Amniotic stem cell (primary cell): Measurements from ENCODE around the gene SLC6A12.

Experiments
- DNase-seq: peaks from one replicate; lab custom pipeline; 2025; lab: John Stamatoyannopoulos, UW

Gene SLC6A12

DNA sequence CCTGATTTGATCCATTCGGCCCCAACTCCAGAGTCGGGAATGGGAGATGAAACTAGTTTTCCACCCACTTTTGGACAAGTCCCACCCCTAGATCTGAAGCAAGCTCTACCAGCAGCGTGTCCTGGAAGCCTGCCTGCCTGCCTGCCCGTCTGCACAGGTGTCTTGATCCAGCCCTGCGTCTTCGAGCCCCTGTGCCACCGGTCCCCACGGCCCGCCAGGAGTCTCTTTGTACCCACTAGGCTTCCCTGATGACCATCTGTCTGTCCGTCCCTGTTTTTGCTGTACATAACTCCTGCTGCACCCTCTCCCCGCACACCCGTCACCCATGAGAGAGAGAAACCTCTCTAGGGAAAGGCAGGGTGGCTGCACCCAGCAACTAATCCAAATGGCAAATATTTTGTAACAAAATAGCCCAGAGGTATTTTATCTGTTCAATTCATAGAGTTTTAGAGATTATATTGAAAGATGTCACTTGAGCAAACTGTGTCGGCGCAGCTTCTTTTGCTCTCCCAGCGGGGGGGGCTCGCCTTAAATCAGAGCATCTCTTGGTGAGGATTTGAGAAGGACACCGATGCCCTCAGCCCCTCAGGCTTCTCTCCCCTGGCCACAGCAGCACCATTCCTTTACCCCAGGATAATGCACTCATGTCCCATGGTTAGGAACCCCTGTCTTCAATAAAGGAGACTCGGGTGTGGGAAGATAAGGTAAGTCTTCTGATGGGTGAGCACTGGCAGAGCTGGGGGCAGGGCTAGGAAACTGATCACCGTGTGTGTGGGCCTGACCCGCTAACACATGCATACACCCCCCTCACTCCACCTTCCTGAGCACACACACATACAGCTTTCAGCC is 35.8 kb downstream of the SLC6A12 start:
- DNase-seq = no peak

DNA sequence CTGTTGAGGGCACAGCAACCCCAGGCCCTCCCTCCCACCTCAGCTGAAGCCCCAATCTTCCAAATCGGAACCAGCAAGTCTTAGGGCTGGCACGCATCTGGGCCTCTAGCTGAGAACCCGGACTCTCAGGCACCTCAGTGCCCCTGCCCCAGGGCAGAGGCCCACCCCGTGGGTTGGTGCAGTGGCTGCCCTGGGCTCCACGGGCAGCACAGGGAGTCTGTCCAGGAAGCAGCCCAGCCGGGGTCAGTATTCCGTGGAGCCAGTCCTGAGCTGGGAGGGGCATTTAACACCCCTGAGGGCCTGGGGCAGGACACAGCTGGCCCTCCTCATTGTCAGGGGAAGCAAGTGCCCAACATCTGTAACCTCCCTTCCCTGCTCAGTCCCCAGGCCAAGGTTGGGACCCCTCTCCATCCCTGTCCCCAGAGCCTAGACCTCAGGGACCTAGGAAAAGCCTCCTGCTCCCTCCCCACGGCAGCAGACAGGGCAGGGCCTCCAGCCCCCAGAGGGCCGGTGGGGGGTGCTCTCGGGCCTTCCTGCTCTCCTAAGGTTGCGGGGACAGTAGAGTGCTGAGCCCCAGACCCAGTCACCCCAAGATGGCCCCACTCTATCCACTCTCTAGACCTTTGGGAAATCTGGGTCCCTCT is 36.5 kb downstream of the SLC6A12 start:
- no peak for DNase-seq

DNA sequence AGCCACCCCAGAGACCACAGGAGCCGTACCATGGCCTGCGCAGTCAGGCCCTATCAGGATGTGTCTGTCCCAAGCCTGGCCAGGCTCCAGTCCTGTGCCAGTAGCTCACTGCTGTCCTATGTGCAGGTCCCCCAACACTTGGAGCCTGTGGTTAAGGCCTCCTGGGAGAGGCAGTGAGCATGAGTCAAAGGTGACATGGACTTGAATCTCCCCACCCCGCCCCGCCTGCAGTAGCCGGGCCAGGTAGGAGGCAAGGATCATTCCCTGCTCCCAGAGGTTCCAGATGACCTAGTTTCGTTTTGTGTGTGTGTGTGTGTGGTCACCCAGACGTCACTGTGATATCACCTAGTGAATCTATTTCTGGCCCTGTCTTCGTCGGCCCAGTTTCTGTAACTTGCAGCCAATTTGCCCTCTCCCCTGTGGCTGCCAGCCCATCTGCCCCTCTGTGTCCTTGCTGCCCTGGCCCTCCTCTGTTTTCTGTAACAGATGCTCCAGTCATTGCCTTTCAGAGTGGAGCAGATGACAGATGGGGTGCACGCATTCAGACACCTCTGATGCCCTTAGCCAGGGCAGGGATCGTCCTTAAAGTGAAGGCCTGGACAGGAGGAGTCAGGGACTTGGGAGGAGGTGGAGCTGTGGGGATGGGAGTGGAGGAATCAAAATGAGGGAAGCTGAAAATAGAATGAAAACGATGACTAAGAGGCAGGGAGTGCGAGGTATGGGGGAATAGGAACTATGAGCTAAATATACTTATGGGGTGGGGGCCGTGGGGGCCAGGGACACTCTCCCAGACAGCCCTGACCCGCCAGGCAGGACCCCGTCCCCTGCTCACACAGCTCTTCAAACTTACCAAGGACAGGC is 37.4 kb downstream of the SLC6A12 start:
- no peak for DNase-seq

DNA sequence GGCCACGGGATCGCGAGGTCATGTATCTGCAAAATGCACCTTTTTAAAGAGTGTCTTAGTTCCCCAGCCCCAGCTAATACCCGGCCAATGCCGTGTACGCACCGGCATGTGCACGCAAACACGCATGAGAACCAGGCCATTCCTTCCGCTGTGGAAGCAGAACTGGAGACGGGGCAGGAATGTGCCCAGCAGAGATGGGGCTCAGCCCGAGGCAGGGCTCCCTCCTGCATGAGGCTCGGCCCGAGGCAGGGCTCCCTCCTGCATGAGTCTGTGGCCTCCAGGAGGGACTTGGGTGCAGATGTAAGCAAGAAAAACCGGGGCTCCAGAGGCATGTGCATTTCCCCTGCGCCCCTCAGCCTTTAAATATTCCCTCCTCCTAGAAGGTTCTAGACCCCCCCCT is 38.2 kb downstream of the SLC6A12 start:
- no peak for DNase-seq

DNA sequence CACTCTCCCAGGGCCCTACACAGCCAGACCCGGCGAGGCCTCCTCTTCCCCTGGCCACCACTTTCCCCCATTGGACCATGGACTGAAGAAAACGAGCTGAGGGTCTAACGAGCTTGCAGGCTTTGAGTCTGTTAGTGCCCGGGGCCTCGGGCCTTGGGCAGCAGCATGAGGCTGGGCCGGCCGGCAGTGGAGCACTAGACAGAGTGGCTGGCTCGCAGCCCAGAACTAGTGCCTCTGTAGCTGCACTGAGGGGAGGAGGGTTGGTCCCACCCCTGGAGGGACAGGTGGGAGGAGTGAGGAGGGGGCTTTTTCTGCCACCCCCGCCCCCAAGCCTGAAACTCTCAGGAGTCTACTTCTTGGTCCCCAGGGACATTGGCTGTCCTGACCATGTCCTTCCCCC is 38.7 kb downstream of the SLC6A12 start:
- no peak for DNase-seq

DNA sequence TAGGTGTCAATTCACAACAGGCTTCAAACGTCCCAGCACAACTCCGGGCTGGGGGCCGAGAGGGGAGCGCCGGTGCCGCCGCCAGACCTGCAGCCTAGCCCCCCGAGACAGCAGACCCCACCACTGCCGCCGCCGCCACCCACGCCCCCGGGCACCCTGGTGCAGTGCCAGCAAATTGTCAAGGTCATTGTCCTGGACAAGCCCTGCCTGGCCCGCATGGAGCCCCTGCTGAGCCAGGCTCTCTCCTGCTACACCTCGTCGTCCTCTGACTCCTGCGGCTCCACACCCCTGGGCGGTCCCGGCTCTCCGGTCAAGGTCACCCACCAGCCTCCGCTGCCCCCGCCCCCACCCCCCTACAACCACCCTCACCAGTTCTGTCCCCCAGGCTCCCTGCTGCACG is 39.4 kb downstream of the SLC6A12 start:
- DNase-seq = no peak

DNA sequence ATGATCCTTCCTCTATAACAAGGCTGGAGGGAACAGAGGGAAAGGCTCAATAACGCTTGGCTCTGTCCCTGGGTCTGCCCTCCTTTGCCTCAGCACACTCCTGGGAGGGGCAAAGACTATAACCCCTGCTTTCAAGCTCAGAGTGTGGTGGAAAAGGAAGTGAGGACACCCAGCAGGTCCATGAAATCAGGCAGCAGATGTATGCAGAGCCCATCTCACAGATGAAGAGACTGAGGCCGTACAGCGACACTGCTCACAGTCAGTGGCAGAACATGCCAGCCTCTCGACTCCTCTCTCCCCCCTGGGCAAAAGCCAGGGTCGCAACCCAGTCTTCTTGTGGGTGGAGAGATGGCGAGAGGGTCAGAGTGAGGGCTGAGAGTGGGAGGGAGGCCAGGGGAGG is 39.8 kb downstream of the SLC6A12 start:
- DNase-seq = no peak

DNA sequence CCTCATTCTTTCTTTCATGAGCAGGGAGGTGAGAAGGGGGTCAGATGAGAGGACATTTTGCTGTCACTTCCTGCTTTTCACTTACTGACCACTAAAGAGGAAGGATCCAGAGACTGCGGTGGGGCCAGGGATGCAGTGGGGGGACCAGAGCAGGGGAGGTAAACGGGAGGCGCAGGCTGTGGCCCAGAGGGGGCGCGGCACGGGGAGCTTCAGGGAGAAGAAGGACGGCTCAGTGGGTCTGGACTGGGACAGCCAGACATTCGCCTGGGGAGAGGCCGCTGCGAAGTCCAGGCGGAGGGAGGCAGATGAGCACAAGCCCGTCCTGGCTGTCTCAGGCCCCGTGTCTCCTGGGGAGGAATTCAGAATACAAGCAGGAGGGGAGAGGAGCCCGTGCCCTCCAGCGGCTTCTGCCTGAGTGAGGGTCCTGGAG is 41.2 kb downstream of the SLC6A12 start:
- no peak for DNase-seq

DNA sequence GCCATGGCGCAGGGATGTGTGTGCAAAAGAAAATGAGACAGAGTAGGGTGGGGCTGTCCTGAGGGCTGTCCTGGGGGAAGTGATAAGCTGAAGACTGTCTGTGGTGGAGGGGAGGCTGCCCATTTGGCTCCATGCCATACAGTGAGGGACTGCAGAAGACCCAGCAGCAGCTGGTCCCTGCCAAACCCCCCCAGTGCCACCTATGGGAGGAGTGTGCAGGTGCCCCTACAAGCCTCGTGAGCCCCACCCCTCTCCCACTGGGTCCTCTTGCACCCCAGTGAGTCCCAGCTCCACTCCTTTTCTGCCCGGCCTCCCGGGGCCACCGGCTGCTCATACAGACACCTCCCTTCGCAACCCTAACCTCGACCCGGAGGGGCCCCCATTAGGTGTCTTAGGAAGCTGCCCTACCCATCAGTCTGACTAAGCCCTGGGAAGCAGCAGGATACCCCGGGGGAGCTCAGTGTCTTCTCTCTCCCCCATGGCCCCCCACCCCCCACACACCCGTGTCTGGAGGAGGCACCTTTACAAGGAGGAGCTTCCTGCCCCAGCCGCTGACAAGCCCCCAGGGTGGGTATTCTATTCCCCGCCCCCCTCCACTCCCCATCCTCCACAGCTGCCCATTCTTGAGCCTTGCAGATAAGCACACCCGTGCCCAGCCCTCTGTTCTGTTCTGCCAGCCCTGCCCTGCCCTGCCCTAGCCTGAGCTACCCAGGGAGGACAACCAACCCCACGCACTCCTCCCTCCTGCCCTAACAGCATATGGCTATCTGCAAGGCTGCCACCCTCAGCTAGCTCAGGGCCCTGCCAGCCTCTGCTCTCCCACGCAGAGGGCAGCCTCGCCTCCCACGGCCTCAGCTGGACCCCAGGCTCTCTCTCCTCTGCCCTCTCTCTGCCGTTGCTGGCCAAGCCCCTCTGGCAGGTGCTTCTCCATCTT is 41.9 kb downstream of the SLC6A12 start:
- DNase-seq = no peak

DNA sequence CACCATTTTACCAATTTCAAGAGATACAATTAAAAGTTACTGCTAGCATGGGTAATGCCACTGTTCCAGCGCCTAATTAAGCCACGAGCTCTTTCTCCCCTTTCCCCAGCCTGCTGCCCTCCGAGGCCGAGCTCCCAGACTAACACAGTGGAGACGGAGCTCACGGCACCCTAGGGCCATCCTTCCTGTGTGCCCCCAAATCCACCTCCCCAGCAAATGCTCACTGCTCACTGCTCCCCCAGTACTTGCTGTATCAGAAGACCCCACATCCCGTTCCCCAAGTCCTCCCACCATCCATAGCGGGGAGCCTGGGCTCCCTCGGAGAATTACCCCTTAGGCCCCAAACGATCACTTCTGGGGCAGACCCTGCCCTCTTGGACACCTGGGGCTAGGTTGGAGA is 42.7 kb downstream of the SLC6A12 start:
- no peak for DNase-seq

DNA sequence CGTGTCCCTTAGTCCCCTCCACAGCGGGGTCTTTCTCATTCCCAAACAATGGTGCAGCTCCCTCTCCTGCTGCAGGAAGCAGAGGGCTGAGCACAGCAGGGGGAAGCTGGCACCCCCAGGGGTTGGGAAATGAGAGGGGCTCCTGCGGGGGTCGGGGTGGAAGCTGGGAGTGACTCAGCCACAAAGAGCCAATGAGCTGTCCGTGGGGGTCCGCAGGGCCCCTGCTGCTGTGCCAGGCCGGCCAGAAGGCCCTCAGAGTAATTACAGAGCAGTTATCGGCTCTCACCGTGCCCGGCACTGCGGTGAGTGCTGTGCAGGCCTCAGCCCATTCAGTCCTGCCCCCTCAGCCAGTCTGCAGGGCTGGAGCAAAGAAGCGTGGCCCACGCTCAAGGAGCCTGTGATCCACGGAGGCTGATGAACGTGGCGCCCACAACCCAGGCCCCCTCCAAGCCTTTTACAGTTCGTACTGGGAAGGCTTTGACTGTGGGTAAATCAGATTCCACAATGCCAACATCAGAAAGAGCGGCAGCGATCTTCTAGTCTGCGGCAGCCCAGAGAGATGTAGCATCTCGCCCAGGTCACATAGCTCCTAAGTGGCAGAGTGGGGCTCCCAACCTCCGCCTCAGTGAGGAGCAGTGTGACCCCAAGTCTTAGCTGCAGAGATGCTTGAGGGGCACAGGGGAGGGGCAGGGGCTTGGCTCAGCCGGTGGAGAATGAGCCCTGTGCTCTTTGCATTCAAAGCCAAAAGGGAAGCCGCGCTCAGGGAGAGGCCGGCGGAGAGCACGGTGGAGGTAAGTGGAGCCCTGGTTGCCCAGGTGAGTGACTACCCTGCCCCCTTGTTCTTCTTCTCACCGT is 43.4 kb downstream of the SLC6A12 start:
- no peak for DNase-seq

DNA sequence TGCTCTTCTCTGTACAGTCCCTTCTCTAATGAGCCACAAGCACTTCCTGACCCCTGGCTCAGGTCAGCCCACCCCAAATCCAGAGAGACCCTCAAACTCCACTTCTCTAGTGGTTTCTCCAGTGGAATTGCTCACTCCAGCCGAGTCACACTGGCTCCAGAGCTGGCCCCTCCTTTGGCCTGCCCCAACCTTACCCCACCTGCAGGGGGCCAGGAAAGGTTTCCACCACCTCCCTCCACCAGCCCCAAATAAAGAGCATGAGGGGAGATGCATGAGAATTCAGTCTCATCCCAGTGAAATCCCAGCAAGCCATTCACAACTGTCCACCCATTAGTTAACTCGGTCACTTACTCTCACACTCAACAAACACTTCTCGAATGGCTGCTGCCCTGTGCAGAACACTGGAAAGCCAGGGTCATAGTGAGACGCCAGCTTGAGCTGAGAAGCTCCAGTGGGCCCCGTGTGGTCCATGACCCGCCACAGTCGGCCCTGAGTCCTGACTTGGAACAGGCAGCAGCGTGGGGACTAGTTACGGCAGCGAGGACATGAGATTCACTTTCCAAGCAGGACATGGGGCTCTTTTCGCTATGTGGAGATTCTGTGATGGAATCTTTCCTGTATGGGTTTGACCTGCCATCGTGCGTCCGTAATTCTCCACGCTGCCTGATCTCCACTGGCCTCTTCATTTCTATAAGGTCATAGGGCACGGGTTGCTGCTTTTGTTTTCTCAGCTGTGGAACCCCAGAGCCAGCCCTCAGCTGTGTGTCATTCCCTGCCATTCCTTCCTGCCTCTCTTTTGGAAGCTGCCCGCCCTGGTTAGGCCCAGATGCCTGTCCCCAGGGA is 44.2 kb downstream of the SLC6A12 start:
- no peak for DNase-seq

DNA sequence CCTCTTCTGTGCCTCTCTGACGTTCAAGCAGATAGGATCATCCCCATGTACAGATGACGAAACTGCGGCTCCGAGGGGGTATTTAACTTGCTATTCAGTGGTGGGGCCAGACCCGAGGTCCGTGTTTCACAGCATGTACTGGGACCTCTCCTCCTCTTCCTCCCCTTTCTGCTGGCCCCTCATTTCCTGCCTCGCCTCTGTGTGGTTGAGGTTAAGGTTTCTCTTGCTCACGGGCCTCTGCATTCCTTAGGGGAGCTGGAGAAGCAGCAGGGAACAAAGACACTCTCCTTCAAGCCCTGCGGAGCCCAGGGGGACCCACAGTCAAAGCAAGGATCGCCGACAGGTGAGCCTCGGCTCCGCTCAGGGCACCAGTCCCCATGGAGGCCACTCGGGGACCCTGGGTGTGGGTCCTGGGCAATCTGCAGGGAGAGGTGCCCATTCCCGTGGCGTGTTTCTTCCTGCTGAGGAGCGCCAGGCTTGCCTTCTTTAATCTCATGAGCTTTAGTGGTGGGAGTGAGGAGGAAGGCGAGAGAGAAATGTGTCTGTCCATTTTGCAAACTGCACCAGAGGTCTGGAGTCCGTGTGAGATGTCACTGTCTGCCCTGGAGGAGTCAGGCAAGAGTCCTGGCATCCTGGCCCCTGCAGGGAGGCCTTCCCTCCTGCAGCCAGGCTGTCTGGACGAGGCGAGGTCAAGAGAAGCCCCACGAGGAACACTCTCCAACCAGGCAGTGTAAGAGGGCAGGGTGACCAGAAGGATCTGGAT is 45.0 kb downstream of the SLC6A12 start:
- no peak for DNase-seq

DNA sequence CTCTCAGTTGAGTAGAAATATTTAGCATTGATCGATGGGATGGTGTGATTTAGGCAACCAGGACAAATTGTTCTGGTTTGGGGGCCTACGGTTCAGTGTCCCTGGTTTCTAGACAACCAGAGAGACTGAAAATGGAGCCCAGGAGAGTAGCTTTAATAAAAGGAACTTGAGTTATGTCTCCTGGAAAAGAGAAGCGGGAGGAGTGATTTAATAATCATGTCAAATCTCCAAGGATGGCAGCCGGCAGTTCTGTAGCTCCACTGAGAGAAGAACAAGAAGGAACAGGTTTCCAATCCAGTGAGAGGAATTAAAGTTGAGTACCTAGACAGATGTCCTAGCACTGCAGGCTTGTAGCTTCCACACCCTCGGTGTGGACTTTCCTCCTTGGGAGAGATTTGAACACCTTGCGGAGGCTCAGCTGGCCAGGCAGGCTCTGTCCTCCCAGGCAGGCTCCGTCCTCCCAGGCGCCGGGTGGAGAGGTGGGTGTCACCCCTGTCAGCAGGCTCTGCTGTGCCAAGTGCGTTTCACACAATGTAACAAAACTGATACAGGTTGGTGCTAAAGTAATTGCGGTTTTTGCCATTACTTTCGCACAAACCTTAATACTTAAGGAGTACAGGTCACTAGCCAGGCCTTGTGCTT is 45.9 kb downstream of the SLC6A12 start:
- DNase-seq = no peak

DNA sequence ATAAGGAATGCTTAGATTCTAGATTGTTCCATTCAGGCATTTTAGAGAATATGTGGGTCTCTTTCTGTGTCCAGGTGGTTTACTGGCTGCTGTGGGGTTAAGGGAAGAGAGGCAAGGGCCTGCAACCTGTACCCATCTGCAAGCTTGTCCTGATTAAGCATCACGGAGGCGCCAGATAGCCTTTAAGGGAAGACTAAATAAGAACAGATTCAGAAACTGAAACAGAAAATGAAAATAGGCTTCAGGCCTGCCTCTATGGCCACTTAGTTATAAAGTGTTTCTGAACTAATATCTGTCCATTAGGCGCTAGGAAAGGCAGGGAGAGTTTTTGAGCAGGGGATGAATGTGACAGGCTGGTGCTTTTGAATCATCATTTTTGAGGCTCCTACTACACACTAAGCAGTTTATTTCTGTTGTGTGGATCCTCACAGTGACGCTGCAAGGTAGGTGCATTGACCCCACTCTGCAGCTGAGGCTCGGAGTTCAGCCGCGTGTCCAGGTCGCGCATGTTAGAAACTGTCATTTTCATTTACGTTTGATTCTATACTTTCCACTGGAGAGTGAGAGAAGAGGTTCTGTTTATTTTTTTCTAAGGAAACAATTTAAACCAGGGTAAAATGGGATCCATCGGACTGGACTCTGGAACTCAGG is 47.4 kb downstream of the SLC6A12 start:
- no peak for DNase-seq

DNA sequence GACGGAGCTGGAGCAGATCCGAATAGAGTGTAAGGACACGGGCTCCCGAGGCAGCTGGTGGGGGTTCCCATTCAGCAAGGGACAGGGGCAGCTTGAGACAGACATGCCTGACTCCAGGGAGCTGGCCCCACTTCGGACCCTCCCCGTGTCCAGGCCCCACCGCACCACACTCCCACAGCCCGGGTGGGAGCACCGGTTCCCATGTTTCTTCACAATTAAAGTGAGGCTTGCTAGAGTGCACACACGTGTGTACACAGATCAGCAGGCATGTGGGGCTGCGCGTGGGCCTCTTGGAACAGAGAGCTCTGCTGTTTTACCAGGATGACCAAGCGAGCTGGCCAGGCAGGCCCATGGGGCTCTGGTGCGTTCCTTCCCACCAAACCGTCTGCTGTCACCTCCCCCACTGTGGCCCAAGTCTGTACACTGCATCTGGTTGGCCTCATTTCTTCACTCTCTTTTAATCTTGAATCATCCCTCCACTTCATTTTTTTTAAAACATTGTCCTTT is 48.0 kb downstream of the SLC6A12 start:
- no peak for DNase-seq

DNA sequence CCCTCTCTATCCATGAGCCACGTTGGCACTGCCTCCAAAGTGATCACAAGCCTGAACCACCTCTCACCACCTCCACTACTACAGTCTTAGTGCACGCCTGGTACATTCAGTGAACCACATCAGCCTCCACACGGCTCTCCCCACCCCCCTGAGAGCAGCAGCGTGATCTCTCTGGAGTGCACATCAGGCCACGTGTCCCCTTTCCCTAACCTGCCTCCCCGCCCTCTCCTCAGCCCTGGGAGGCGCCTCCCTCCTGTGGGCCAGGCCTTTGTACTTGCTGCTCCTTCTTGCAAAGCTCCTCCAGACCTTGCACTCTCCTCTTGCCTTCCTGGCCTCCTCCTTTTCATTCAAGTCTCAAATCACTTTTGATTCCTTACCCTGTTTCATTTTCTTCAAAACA is 49.8 kb downstream of the SLC6A12 start:
- DNase-seq = no peak
